ENCODE measurements around the gene IKZF2.

IKZF2 gene

DNA sequence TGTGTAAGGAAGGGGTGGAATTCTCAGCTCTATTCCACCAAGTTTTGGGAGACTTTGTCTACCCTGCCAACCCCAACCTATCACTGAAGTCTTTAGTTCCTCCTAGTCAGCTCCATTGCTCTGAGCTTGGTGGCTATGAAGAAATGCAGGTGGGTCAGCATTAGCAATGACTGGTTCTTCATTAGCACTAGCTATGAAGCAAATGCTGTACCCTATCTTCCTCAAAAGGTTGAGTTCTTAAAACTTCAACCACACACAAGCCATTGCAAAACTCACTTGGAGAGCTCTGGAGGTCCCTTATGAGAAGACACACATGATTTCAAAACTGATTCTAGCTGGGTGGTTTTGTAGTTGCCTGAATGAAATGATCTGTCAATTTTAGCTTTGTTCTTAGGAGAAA, 193.8 kb downstream of the IKZF2 start:
- H3K79me2 ChIP-seq (ENCODE audit: insufficient read depth, low read depth) = no peaks in the 10 kb centered on the region
- TF ChIP-seq, protein P1, sequence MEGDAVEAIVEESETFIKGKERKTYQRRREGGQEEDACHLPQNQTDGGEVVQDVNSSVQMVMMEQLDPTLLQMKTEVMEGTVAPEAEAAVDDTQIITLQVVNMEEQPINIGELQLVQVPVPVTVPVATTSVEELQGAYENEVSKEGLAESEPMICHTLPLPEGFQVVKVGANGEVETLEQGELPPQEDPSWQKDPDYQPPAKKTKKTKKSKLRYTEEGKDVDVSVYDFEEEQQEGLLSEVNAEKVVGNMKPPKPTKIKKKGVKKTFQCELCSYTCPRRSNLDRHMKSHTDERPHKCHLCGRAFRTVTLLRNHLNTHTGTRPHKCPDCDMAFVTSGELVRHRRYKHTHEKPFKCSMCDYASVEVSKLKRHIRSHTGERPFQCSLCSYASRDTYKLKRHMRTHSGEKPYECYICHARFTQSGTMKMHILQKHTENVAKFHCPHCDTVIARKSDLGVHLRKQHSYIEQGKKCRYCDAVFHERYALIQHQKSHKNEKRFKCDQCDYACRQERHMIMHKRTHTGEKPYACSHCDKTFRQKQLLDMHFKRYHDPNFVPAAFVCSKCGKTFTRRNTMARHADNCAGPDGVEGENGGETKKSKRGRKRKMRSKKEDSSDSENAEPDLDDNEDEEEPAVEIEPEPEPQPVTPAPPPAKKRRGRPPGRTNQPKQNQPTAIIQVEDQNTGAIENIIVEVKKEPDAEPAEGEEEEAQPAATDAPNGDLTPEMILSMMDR (conservative IDR thresholded peaks at IDR 0.05; ENCODE audit: low read depth, low read length) = no peak
- H3K27ac ChIP-seq = no peak overlapping the region
- H3K36me3 ChIP-seq (ENCODE audit: insufficient read depth) = no peaks in the 10 kb centered on the region
- no peak overlapping the region for H3K4me2 ChIP-seq
- no peak overlapping the region for H3K4me3 ChIP-seq (IDR thresholded peaks at IDR 0.05; ENCODE audit: insufficient read depth, low read depth, low read length)
- no peak overlapping the region for H2AFZ ChIP-seq (ENCODE audit: low read depth)
- no peaks in the 10 kb centered on the region for H4K20me1 ChIP-seq (ENCODE audit: insufficient read depth)
- no peaks in the 10 kb centered on the region for H3K27me3 ChIP-seq (ENCODE audit: insufficient read depth, low read depth)
- H3K9ac ChIP-seq = no peak overlapping the region
- H3K4me1 ChIP-seq (ENCODE audit: low read depth, poor library complexity, severe bottlenecking) = peaks cover 8% of the 10 kb centered on the region

GRCh38 chr2:212956665-212957607, 194.5 kb downstream of the IKZF2 start:
- Histone ChIP-seq H3K27ac (no peak overlapping the region), H3K27me3 (ENCODE audit: insufficient read depth, low read depth) (no peaks in the 10 kb centered on the region), H3K4me1 (ENCODE audit: low read depth, poor library complexity, severe bottlenecking) (peaks cover 8% of the 10 kb centered on the region), H3K9ac (no peak overlapping the region), H3K36me3 (ENCODE audit: insufficient read depth) (no peaks in the 10 kb centered on the region), H2AFZ (ENCODE audit: low read depth) (no peak overlapping the region), H3K4me2 (no peak overlapping the region), H3K4me3 (IDR thresholded peaks at IDR 0.05; ENCODE audit: insufficient read depth, low read depth, low read length) (no peak overlapping the region), H3K79me2 (ENCODE audit: insufficient read depth, low read depth) (no peaks in the 10 kb centered on the region), H4K20me1 (ENCODE audit: insufficient read depth) (no peaks in the 10 kb centered on the region)
- TF ChIP-seq, protein P1 (conservative IDR thresholded peaks at IDR 0.05; ENCODE audit: low read depth, low read length) = no peak

GRCh38 chr2:212953170-212953920, 198.1 kb downstream of the IKZF2 start:
- Histone ChIP-seq H3K4me2 (no peak overlapping the region; the same call in 1 of the 2 replicates), H3K36me3 (ENCODE audit: insufficient read depth) (no peaks in the 10 kb centered on the region), H3K79me2 (ENCODE audit: insufficient read depth, low read depth) (no peaks in the 10 kb centered on the region), H3K27ac (no peak overlapping the region), H3K9ac (no peak overlapping the region), H2AFZ (ENCODE audit: low read depth) (no peak overlapping the region), H3K4me3 (IDR thresholded peaks at IDR 0.05; ENCODE audit: insufficient read depth, low read depth, low read length) (no peak overlapping the region), H4K20me1 (ENCODE audit: insufficient read depth) (no peaks in the 10 kb centered on the region), H3K27me3 (ENCODE audit: insufficient read depth, low read depth) (no peaks in the 10 kb centered on the region), H3K4me1 (ENCODE audit: low read depth, poor library complexity, severe bottlenecking) (peaks cover 8% of the 10 kb centered on the region)
- TF ChIP-seq, protein P1 (conservative IDR thresholded peaks at IDR 0.05; ENCODE audit: low read depth, low read length) = no peak

- Histone ChIP-seq H3K27me3 (ENCODE audit: insufficient read depth, low read depth) (no peaks in the 10 kb centered on the region), H3K9ac (no peak overlapping the region), H3K79me2 (ENCODE audit: insufficient read depth, low read depth) (no peaks in the 10 kb centered on the region), H4K20me1 (ENCODE audit: insufficient read depth) (no peaks in the 10 kb centered on the region), H3K4me2 (no peak overlapping the region), H2AFZ (ENCODE audit: low read depth) (no peak overlapping the region), H3K4me1 (ENCODE audit: low read depth, poor library complexity, severe bottlenecking) (peaks cover 8% of the 10 kb centered on the region), H3K27ac (no peak overlapping the region), H3K36me3 (ENCODE audit: insufficient read depth) (no peaks in the 10 kb centered on the region), H3K4me3 (IDR thresholded peaks at IDR 0.05; ENCODE audit: insufficient read depth, low read depth, low read length) (no peak overlapping the region)
- TF ChIP-seq, protein P1 (conservative IDR thresholded peaks at IDR 0.05; ENCODE audit: low read depth, low read length) = no peak
Measured at GRCh38 chr2:212949786-212950185, 201.6 kb downstream of the IKZF2 start.
